NT2/D1 (cell line): ENCODE results near the gene NFU1.
A peak's percentile ranks its signal among the peaks of the same experiment; 100 is the strongest.

Source experiments
- DNase-seq: peaks from one replicate; pipeline ENCODE4 v3.0.0-alpha.2; 2011; ENCODE audit warnings: low read depth, low spot score
- H3K27me3 ChIP-seq: 2 replicates; pipeline ENCODE4 v1.6.0; 2011; ENCODE audit warnings: mild to moderate bottlenecking; ENCODE audit not compliant: insufficient read length, insufficient read depth
- H3K36me3 ChIP-seq: 2 replicates; pipeline ENCODE4 v1.6.1; 2011; ENCODE audit warnings: mild to moderate bottlenecking, low read length, mixed read lengths; ENCODE audit not compliant: insufficient read depth, insufficient read length
- H3K4me1 ChIP-seq: 2 replicates; pipeline ENCODE4 v1.5.1; 2011; ENCODE audit not compliant: insufficient read depth, insufficient read length
- H3K4me3 ChIP-seq: 2 replicates; pipeline ENCODE4 v1.5.1; 2011; ENCODE audit warnings: low read depth; ENCODE audit not compliant: insufficient read length
- H3K9ac ChIP-seq: 2 replicates; pipeline ENCODE4 v1.6.0; 2011; ENCODE audit warnings: low read depth; ENCODE audit not compliant: insufficient read length
- H3K9me3 ChIP-seq: 2 replicates; pipeline ENCODE4 v1.5.1; 2011; ENCODE audit warnings: mild to moderate bottlenecking, low read length; ENCODE audit not compliant: insufficient read depth
- SUZ12 ChIP-seq: IDR thresholded peaks from 2 replicates; pipeline ENCODE4 v1.6.1; 2011; ENCODE audit not compliant: insufficient read length, insufficient read depth; ENCODE audit errors: extremely low read depth
- YY1 ChIP-seq: IDR thresholded peaks from 2 replicates; pipeline ENCODE4 v1.6.1; 2011; ENCODE audit not compliant: insufficient read length, insufficient read depth
- ZNF274 ChIP-seq: IDR thresholded peaks from 2 replicates; pipeline ENCODE4 v1.6.1; 2011; ENCODE audit warnings: mild to moderate bottlenecking, low read depth, low read length

The NFU1 gene

DNA sequence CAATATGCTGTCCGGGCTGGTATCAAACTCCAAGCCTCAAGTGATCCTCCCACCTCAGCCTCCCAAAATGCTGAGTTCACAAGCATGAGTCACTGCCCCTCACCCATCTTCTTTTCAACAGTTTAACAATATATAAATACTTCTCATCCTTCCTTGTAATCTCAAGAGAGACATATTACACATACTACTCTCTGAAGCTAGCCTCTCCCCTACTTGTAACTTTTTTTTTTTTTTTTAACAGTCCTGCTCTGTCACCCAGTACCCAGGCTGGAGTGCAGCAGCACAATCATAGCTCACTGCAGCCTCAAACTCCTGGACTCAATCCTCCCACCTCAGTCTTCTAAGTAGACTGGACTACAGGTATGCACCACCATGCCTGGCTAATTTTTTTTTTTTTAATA, 55.9 kb downstream of the NFU1 start:
- no peak for DNase-seq
- Histone ChIP-seq H3K36me3 (peaks cover 6% of the 10 kb centered on the region), H3K27me3 (no peaks in the 10 kb centered on the region), H3K4me3 (no peak overlapping the region), H3K9ac (no peak overlapping the region), H3K4me1 (no peaks in the 10 kb centered on the region), H3K9me3 (no peaks in the 10 kb centered on the region)
- no peak for TF ChIP-seq ZNF274
- no peak for TF ChIP-seq SUZ12
- TF ChIP-seq YY1, result no peak

DNA sequence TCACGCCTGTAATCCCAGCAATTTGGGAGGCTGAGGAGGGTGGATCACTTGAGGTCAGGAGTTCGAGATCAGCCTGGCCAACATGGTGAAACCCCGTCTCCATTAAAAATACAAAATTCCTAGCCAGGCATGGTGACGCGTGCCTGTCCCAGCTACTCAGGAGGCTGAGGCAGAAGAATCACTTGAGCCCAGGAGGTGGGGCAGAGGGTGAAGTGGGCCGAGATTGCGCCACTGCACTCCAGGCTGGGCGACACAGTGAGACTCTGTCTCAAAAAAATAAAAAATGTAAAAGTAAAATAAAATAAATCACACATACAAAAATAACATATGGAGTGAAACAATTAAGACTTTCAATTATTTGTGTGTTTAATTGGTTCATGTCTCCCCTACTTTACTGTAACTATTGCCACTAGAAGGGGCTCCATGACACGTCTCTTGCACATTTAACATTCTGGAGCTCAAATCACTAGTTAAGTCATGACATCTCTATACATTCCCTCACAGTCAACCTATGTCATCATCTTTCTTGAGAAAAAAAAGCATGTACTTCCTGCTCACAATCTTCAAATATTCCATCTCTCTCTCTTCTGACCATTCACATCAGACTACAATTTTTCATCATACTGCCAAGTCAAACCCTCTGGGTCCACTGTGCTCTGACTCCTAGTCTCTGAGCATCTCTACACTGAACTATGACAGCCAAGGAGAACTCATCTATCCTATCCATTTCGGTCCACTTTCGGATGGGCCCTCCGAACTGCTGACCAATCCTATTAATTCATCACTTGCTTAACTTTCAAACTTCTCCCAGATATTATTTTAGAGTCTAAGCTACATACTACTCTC, 56.9 kb downstream of the NFU1 start:
- no peaks in the 10 kb centered on the region for H3K4me1 ChIP-seq
- no peak for DNase-seq
- peaks cover 6% of the 10 kb centered on the region for H3K36me3 ChIP-seq
- TF ChIP-seq YY1 (no peak), ZNF274 (no peak), SUZ12 (no peak)
- no peak overlapping the region for H3K9ac ChIP-seq
- H3K4me3 ChIP-seq, result no peak overlapping the region
- no peaks in the 10 kb centered on the region for H3K27me3 ChIP-seq
- H3K9me3 ChIP-seq, result no peaks in the 10 kb centered on the region

DNA sequence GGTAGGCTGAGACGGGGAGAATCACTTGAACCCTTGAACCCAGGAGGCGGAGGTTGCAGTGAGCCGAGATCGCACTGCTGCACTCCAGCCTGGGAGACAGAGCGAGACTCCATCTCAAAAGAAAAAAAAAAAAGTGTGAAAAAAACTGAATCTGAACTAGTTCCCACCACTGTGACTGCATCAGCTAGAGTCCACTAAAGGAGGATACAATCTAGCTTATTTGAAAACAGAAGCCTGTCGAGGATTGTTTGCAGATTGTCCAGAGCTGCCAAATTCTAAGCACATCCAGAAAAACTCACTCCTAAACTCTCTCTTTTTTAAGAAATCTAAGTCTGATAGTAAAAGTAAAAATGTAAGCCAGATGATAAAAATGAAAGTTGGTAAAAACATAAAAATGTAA, 60.8 kb downstream of the NFU1 start:
- TF ChIP-seq SUZ12, result no peak
- no peak for TF ChIP-seq ZNF274
- TF ChIP-seq YY1, result no peak
- Histone ChIP-seq H3K36me3 (peaks cover 25% of the 10 kb centered on the region), H3K4me1 (no peaks in the 10 kb centered on the region), H3K9me3 (no peaks in the 10 kb centered on the region), H3K9ac (no peak overlapping the region), H3K27me3 (no peaks in the 10 kb centered on the region), H3K4me3 (no peak overlapping the region)
- no peak for DNase-seq

DNA sequence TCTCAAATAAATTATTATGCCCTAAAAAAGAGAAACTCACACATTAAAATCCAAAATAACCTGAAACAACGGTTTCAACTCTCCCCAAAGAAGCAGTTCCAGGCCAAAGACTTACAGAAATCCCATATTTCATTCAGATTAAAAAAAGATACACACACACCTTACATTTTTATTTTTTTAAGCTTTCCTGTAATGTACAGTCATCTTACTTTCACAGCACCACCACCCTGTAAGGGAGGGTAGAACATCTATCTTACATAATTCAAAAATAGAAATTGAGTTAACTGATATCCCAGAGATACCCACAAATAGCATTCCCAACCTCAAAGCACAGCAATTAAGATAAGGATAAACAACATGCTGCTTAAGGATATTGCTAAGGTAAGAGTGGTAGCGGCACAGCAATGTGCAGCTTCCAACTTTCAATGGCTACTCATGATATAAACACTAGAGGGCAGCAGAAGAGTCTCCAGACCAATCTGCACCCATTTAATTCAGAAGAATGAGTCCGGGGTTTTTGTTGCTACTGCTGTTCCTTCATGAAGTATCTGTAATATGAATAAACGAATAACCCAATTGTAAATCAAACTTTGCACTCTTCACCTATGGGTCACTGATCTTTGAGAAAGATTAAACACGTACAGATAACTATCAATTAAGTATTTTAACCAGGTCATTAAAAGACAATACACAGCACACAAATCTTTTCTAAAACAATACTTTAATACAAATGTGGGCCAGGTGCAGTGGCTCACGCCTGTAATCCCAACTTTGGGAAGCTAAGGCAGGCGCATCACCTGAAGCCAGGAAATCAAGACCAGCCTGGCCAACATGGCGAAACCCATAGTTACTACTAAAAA, 61.5 kb downstream of the NFU1 start:
- Histone ChIP-seq H3K9ac (no peak overlapping the region), H3K4me1 (no peaks in the 10 kb centered on the region), H3K36me3 (peaks cover 25% of the 10 kb centered on the region), H3K4me3 (no peak overlapping the region), H3K27me3 (no peaks in the 10 kb centered on the region), H3K9me3 (no peaks in the 10 kb centered on the region)
- peak; percentile 18 for DNase-seq
- TF ChIP-seq YY1 (no peak), ZNF274 (no peak), SUZ12 (no peak)

DNA sequence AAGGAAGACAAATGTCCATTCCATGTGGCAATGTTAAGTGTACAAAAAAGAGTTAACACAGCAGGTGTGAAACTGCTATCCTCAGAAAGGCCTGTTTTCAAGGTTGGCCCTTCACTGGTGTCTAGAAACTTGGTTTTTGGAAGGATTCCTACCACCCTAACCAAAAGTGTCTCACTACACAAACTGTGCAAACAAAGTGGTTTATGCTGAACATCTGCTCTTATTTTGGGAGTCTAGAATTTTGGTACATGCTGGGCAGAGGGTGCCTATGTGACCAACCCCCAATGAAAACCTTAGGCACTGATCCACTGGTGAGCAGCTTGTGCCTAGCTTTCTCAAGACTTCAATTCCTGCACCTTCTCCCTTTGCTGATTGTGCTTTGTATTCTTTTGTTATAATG, 64.5 kb downstream of the NFU1 start:
- peaks cover 44% of the 10 kb centered on the region for H3K36me3 ChIP-seq

DNA sequence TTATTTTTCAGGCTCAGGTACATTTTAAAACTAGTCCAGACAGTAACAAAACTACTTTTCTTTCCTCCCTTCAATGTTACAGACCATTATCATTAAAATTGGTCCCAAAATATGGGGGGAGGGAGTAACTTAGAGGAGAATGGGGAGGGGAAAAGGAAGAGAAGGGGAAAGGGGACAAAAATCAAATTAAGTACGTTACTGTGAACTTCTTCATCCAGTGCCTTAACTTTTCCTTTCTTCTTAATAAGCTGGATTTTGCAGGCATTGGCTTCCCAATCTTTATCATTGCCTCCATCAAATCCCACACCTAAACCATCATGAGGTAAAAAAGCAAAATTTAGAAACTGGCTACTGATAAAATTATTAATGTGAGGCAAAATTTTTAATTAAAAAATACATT, 67.4 kb downstream of the NFU1 start:
- H3K9me3 ChIP-seq, result no peaks in the 10 kb centered on the region
- no peak for DNase-seq
- no peak for TF ChIP-seq SUZ12
- no peak for TF ChIP-seq ZNF274
- TF ChIP-seq YY1, result no peak
- no peaks in the 10 kb centered on the region for H3K27me3 ChIP-seq
- H3K4me1 ChIP-seq, result no peaks in the 10 kb centered on the region
- peaks cover 57% of the 10 kb centered on the region for H3K36me3 ChIP-seq
- no peak overlapping the region for H3K9ac ChIP-seq
- no peak overlapping the region for H3K4me3 ChIP-seq

More for the DNA sequence above, 64.5 kb downstream of the NFU1 start:
- H3K9me3 ChIP-seq, result no peaks in the 10 kb centered on the region
- no peak for DNase-seq
- H3K27me3 ChIP-seq, result no peaks in the 10 kb centered on the region
- TF ChIP-seq ZNF274, result no peak
- H3K9ac ChIP-seq, result no peak overlapping the region
- H3K4me1 ChIP-seq, result no peaks in the 10 kb centered on the region
- H3K4me3 ChIP-seq, result no peak overlapping the region

DNA sequence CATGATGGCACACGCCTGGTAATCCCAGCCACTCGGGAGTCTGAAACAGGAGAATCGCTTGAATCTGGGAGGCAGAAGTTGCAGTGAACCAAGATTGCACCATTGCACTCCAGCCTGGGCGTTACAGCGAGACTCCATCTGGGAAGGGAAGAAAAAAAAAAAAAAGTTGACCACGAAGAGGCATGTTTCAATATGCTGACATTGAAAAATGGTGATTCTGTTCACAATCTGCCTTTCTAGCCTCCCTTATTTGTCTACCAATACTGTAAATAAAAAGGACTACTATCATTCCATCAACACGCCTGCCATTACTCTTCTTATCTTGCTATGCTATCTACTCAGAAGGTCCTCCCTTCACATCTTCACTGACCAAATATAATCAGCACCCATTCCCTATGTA, 68.6 kb downstream of the NFU1 start:
- Histone ChIP-seq H3K36me3 (peaks cover 56% of the 10 kb centered on the region), H3K4me3 (no peak overlapping the region), H3K9me3 (no peaks in the 10 kb centered on the region), H3K27me3 (no peaks in the 10 kb centered on the region), H3K4me1 (no peaks in the 10 kb centered on the region), H3K9ac (no peak overlapping the region)
- no peak for DNase-seq
- TF ChIP-seq YY1, result no peak
- no peak for TF ChIP-seq SUZ12
- no peak for TF ChIP-seq ZNF274
